HepG2 (cell line): ENCODE data around the gene RIT2. TPM values are rescaled to one million over a fixed set of nuclear protein-coding genes. Genes with fewer than 3 reads are reported as not detected.

Experiments used
- ARNTL ChIP-seq: sonication (generic); formaldehyde crosslinking; IDR thresholded peaks from 2 replicates; pipeline ENCODE4 v1.4.0; 2020; ENCODE audit warnings: mild to moderate bottlenecking, missing genetic modification reagents
- CBX5 ChIP-seq: sonication (generic); formaldehyde crosslinking; IDR thresholded peaks from 2 replicates; pipeline ENCODE4 v1.4.0; 2020; ENCODE audit warnings: missing genetic modification reagents, borderline replicate concordance
- EED ChIP-seq: sonication (generic); formaldehyde crosslinking; IDR thresholded peaks from 2 replicates; pipeline ENCODE4 v1.5.0; 2020; ENCODE audit warnings: mild to moderate bottlenecking, missing genetic modification reagents
- FOXC1 ChIP-seq: sonication (generic); formaldehyde crosslinking; IDR thresholded peaks from 2 replicates; pipeline ENCODE4 v1.8.0; 2022; ENCODE audit warnings: mild to moderate bottlenecking, missing genetic modification reagents, borderline replicate concordance
- HNRNPLL ChIP-seq: fragments of 200-400 bp; formaldehyde crosslinking; IDR thresholded peaks from 2 replicates; pipeline ENCODE4 v1.6.1; 2017; ENCODE audit warnings: mild to moderate bottlenecking, low read depth, low read length; ENCODE audit not compliant: poor library complexity, severe bottlenecking
- polyA plus RNA-seq, 8 experiments: library from polyadenylated mRNA; depleted of rRNA in 3 of 8; stranded (reverse) in 7 of 8; unstranded in 1 of 8; fragments of >200 nt; fragmentation: Illumina TruSeq in 4 of 8; extraction: Trizol in 4 of 8; gene quantifications; 2 replicates each; pipeline versions ENCODE4 v1.2.1 to v1.2.3, GENCODE V29; 2011 to 2016; ENCODE audit warnings: low read depth in 4 of 8, missing spikeins in 1 of 8, mixed read lengths in 1 of 8; ENCODE audit not compliant: insufficient read depth in 1 of 8
- total RNA-seq, 5 experiments: library from RNA; depleted of rRNA; stranded (reverse); fragments of >200 nt; fragmentation: Illumina TruSeq; extraction: Trizol; gene quantifications; 2 replicates each; pipeline ENCODE4 v1.2.3, GENCODE V29; 2016; ENCODE audit warnings: low read depth in 1 of 5
- TF ChIP-seq, protein P1 (sequence below): sonication (generic); formaldehyde crosslinking; IDR thresholded peaks from 2 replicates; pipeline ENCODE4 v1.4.0; 2020; ENCODE audit warnings: missing genetic modification reagents
- TF ChIP-seq, protein P2 (sequence below): sonication (generic); formaldehyde crosslinking; IDR thresholded peaks from 2 replicates; pipeline ENCODE4 v1.4.0; 2020; ENCODE audit warnings: missing genetic modification reagents
- TF ChIP-seq, protein P3 (sequence below): sonication (generic); formaldehyde crosslinking; IDR thresholded peaks from 2 replicates; pipeline ENCODE4 v1.5.0; 2020; ENCODE audit warnings: mild to moderate bottlenecking, missing genetic modification reagents, borderline replicate concordance

RIT2 gene
- total and polyA plus RNA-seq, 2 of the 13 experiments (the other 11 are each of a cell fraction or from before 2014, with no cell fraction given), result not detected

DNA sequence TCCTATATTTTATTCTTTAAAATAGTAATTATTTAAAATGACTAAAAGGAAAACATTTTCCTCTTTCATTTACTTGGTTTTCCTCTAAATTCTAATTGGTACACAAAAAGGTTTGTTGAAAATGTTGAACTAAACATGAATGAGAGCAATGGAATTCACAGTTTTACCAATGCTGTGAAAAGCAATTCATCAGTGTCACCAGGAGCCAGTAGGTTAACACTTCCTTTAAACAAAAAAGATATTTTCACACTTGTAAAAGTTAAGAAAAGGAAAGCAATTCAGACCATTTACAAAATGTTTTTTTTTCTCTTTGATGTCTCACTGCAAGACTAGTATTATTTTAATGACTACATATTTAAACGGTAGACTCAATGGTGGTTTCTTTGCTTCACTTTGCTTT lies 341.6 kb downstream of the RIT2 start (continued):
- TF ChIP-seq, protein P1, sequence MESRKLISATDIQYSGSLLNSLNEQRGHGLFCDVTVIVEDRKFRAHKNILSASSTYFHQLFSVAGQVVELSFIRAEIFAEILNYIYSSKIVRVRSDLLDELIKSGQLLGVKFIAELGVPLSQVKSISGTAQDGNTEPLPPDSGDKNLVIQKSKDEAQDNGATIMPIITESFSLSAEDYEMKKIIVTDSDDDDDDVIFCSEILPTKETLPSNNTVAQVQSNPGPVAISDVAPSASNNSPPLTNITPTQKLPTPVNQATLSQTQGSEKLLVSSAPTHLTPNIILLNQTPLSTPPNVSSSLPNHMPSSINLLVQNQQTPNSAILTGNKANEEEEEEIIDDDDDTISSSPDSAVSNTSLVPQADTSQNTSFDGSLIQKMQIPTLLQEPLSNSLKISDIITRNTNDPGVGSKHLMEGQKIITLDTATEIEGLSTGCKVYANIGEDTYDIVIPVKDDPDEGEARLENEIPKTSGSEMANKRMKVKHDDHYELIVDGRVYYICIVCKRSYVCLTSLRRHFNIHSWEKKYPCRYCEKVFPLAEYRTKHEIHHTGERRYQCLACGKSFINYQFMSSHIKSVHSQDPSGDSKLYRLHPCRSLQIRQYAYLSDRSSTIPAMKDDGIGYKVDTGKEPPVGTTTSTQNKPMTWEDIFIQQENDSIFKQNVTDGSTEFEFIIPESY (CRISPR knock-in tag), result no peak
- TF ChIP-seq CBX5 (CRISPR knock-in tag), result no peak
- no peak for TF ChIP-seq FOXC1 (CRISPR knock-in tag)
- TF ChIP-seq, protein P2, sequence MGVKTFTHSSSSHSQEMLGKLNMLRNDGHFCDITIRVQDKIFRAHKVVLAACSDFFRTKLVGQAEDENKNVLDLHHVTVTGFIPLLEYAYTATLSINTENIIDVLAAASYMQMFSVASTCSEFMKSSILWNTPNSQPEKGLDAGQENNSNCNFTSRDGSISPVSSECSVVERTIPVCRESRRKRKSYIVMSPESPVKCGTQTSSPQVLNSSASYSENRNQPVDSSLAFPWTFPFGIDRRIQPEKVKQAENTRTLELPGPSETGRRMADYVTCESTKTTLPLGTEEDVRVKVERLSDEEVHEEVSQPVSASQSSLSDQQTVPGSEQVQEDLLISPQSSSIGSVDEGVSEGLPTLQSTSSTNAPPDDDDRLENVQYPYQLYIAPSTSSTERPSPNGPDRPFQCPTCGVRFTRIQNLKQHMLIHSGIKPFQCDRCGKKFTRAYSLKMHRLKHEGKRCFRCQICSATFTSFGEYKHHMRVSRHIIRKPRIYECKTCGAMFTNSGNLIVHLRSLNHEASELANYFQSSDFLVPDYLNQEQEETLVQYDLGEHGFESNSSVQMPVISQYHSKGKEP (CRISPR knock-in tag), result no peak
- no peak for TF ChIP-seq EED
- no peak for TF ChIP-seq HNRNPLL
- TF ChIP-seq, protein P3, sequence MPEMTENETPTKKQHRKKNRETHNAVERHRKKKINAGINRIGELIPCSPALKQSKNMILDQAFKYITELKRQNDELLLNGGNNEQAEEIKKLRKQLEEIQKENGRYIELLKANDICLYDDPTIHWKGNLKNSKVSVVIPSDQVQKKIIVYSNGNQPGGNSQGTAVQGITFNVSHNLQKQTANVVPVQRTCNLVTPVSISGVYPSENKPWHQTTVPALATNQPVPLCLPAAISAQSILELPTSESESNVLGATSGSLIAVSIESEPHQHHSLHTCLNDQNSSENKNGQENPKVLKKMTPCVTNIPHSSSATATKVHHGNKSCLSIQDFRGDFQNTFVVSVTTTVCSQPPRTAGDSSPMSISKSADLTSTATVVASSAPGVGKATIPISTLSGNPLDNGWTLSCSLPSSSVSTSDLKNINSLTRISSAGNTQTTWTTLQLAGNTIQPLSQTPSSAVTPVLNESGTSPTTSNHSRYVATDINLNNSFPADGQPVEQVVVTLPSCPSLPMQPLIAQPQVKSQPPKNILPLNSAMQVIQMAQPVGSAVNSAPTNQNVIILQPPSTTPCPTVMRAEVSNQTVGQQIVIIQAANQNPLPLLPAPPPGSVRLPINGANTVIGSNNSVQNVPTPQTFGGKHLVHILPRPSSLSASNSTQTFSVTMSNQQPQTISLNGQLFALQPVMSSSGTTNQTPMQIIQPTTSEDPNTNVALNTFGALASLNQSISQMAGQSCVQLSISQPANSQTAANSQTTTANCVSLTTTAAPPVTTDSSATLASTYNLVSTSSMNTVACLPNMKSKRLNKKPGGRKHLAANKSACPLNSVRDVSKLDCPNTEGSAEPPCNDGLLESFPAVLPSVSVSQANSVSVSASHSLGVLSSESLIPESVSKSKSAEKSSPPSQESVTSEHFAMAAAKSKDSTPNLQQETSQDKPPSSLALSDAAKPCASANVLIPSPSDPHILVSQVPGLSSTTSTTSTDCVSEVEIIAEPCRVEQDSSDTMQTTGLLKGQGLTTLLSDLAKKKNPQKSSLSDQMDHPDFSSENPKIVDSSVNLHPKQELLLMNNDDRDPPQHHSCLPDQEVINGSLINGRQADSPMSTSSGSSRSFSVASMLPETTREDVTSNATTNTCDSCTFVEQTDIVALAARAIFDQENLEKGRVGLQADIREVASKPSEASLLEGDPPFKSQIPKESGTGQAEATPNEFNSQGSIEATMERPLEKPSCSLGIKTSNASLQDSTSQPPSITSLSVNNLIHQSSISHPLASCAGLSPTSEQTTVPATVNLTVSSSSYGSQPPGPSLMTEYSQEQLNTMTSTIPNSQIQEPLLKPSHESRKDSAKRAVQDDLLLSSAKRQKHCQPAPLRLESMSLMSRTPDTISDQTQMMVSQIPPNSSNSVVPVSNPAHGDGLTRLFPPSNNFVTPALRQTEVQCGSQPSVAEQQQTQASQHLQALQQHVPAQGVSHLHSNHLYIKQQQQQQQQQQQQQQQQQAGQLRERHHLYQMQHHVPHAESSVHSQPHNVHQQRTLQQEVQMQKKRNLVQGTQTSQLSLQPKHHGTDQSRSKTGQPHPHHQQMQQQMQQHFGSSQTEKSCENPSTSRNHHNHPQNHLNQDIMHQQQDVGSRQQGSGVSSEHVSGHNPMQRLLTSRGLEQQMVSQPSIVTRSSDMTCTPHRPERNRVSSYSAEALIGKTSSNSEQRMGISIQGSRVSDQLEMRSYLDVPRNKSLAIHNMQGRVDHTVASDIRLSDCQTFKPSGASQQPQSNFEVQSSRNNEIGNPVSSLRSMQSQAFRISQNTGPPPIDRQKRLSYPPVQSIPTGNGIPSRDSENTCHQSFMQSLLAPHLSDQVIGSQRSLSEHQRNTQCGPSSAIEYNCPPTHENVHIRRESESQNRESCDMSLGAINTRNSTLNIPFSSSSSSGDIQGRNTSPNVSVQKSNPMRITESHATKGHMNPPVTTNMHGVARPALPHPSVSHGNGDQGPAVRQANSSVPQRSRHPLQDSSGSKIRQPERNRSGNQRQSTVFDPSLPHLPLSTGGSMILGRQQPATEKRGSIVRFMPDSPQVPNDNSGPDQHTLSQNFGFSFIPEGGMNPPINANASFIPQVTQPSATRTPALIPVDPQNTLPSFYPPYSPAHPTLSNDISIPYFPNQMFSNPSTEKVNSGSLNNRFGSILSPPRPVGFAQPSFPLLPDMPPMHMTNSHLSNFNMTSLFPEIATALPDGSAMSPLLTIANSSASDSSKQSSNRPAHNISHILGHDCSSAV (CRISPR knock-in tag), result no peak
- no peak for TF ChIP-seq ARNTL (CRISPR knock-in tag)
- TF ChIP-seq, all 625 proteins: peak for 0
